Mucosa of descending colon (tissue), 3 donors: ENCODE measurements around the gene HMGN3. TPM values are rescaled to one million over a fixed set of nuclear protein-coding genes. Genes with fewer than 3 reads are reported as not detected.

Source experiments
- ATAC-seq: fragments of 200-7000 bp; cut with Tn5 transposase; one replicate; pipeline ENCODE4 v1.9.1; 2020; ENCODE audit warnings: mild to moderate bottlenecking, moderate library complexity
- DNase-seq, 3 donors: peaks; one replicate each; pipeline ENCODE4 v3.0.0-alpha.2; 2020
- H3K36me3 ChIP-seq: fragments of 200-600 bp; one replicate; pipeline ENCODE4 v1.8.0; 2021; ENCODE audit warnings: low read depth, mild to moderate bottlenecking
- H3K4me1 ChIP-seq: fragments of 200-600 bp; one replicate; pipeline ENCODE4 v1.8.0; 2021; ENCODE audit warnings: low read depth, mild to moderate bottlenecking
- H3K4me3 ChIP-seq: fragments of 200-600 bp; one replicate; pipeline ENCODE4 v1.8.0; 2021; ENCODE audit warnings: mild to moderate bottlenecking
- H3K9me3 ChIP-seq: fragments of 200-600 bp; one replicate; pipeline ENCODE4 v1.8.0; 2021; ENCODE audit warnings: mild to moderate bottlenecking
- CTCF ChIP-seq: fragments of 200-600 bp; IDR thresholded peaks from one replicate; pipeline ENCODE4 v1.8.0; 2022; ENCODE audit warnings: antibody characterized with exemption, mild to moderate bottlenecking
- intact Hi-C, 2 donors: fragments of 100-400 bp; cut with DNase I in 1 of 2; cut with micrococcal nuclease in 1 of 2; formaldehyde crosslinking; loops; one replicate each; pipeline versions ENCODE4 v1.11.0 to v1.11.1; 2022; cut with DNase I, micrococcal nuclease
- total RNA-seq, 3 donors: library from RNA; stranded (reverse); fragmentation: NEBNext Ultra II Directional in 2 of 3; extraction: Animal tissue kit (Norgen Biotek cat#: 25700) in 2 of 3; gene quantifications; one replicate each; pipeline versions ENCODE4 v1.2.1 to v1.2.4, GENCODE V29; 2021 to 2023
- donor health status: DM: no; HTN: no; CAD: no; lungs with moderate emphysema.
- donor health status: DM: no; HTN: no; CAD: no.
- donor health status: DM: no; HTN: yes; CAD: no.

The HMGN3 gene
- total RNA-seq, 3 donors from 2014 or later, result 24.4 to 48.0 (median 42.6) TPM

- DNase-seq, result no peak
- intact Hi-C loops, result no loop called here
- no peak for TF ChIP-seq CTCF
These were observed 16.1 kb upstream of the HMGN3 start for GRCh38 chr6:79250559-79250958.

GRCh38 chr6:79250107-79250514 is 15.6 kb upstream of the HMGN3 start:
- H3K4me3 ChIP-seq, result no peak overlapping the region
- H3K36me3 ChIP-seq, result no peaks in the 10 kb centered on the region
- intact Hi-C loops, result no loop called here
- DNase-seq, result no peak
- no peaks in the 10 kb centered on the region for H3K4me1 ChIP-seq
- TF ChIP-seq CTCF, result no peak
- no peaks in the 10 kb centered on the region for H3K9me3 ChIP-seq
- no peak for ATAC-seq

More at GRCh38 chr6:79250559-79250958, 16.1 kb upstream of the HMGN3 start:
- no peaks in the 10 kb centered on the region for H3K9me3 ChIP-seq
- no peaks in the 10 kb centered on the region for H3K4me1 ChIP-seq
- ATAC-seq, result no peak
- H3K36me3 ChIP-seq, result no peaks in the 10 kb centered on the region
- no peak overlapping the region for H3K4me3 ChIP-seq

GRCh38 chr6:79249136-79249535 is 14.7 kb upstream of the HMGN3 start:
- no peaks in the 10 kb centered on the region for H3K36me3 ChIP-seq
- no peaks in the 10 kb centered on the region for H3K9me3 ChIP-seq
- no peaks in the 10 kb centered on the region for H3K4me1 ChIP-seq
- no peak for ATAC-seq
- intact Hi-C loops, result no loop called here
- no peak overlapping the region for H3K4me3 ChIP-seq
- TF ChIP-seq CTCF, result no peak
- DNase-seq, result no peak

- Histone ChIP-seq H3K36me3 (no peaks in the 10 kb centered on the region), H3K4me3 (no peak overlapping the region), H3K9me3 (no peaks in the 10 kb centered on the region), H3K4me1 (no peaks in the 10 kb centered on the region)
- ATAC-seq (no peak), DNase-seq (no peak)
- intact Hi-C loops, result no loop called here
- TF ChIP-seq CTCF, result no peak
These were observed 12.4 kb upstream of the HMGN3 start for GRCh38 chr6:79246891-79247290.

GRCh38 chr6:79241228-79241627 is 6.7 kb upstream of the HMGN3 start:
- Histone ChIP-seq H3K4me1 (peaks cover 3% of the 10 kb centered on the region), H3K4me3 (no peak overlapping the region), H3K9me3 (no peaks in the 10 kb centered on the region), H3K36me3 (no peaks in the 10 kb centered on the region)
- intact Hi-C loops, result no loop called here
- no peak for ATAC-seq
- DNase-seq, result no peak
- TF ChIP-seq CTCF, result no peak

GRCh38 chr6:79240509-79240908 is 6.0 kb upstream of the HMGN3 start:
- ATAC-seq (no peak), DNase-seq (no peak)
- intact Hi-C loops, result no loop called here

More at GRCh38 chr6:79240509-79240908, 6.0 kb upstream of the HMGN3 start:
- TF ChIP-seq CTCF, result no peak
- peaks cover 3% of the 10 kb centered on the region for H3K4me1 ChIP-seq
- H3K9me3 ChIP-seq, result no peaks in the 10 kb centered on the region
- H3K4me3 ChIP-seq, result no peak overlapping the region
- no peaks in the 10 kb centered on the region for H3K36me3 ChIP-seq
